Measurements from ENCODE around the gene TTLL10.

- TF ChIP-seq EZH2phosphoT487 (IDR thresholded peaks at IDR 0.05; ENCODE audit: insufficient read depth, low read depth) (no peak), EZH2 (IDR thresholded peaks at IDR 0.05; ENCODE audit: insufficient read depth, poor library complexity, severe bottlenecking) (no peak)
Measured at GRCh38 chr1:1161078-1161682, 12.5 kb upstream of the TTLL10 start.

Data from GM23248 (cell line).